H9 (cell line): ENCODE measurements around the gene NUP35. TPM values are rescaled to one million over a fixed set of nuclear protein-coding genes. Genes with fewer than 3 reads are reported as not detected.

Experiments used
- DNase-seq: peaks from one replicate; pipeline ENCODE4 v3.0.0-alpha.2; 2017
- H2AFZ ChIP-seq: one replicate; pipeline ENCODE4 v1.6.1; 2013; ENCODE audit warnings: mild to moderate bottlenecking, low read length, control low read depth, moderate library complexity
- H2AK5ac ChIP-seq: 2 replicates; pipeline ENCODE4 v1.6.1; 2013; ENCODE audit warnings: low read length, control low read depth, mixed read lengths; ENCODE audit not compliant: insufficient read length
- H2BK120ac ChIP-seq: one replicate; pipeline ENCODE4 v1.6.1; 2013; ENCODE audit warnings: low read depth, mild to moderate bottlenecking, low read length, control low read depth, inconsistent platforms; ENCODE audit not compliant: poor library complexity, severe bottlenecking
- H2BK12ac ChIP-seq: 2 replicates; pipeline ENCODE4 v1.6.1; 2013; ENCODE audit warnings: low read length, control low read depth, mixed read lengths, low read depth; ENCODE audit not compliant: insufficient read length
- H2BK15ac ChIP-seq: 2 replicates; pipeline ENCODE4 v1.6.1; 2013; ENCODE audit warnings: low read depth, low read length, control low read depth
- H2BK20ac ChIP-seq: one replicate; pipeline ENCODE4 v1.6.1; 2013; ENCODE audit warnings: low read depth, mild to moderate bottlenecking, low read length, control low read depth, inconsistent platforms; ENCODE audit not compliant: poor library complexity, severe bottlenecking
- H2BK5ac ChIP-seq: 2 replicates; pipeline ENCODE4 v1.6.1; 2013; ENCODE audit warnings: low read length, control low read depth, mixed read lengths; ENCODE audit not compliant: insufficient read length
- H3K14ac ChIP-seq: 2 replicates; pipeline ENCODE4 v1.6.1; 2013; ENCODE audit warnings: low read length, control low read depth; ENCODE audit not compliant: insufficient read depth
- H3K18ac ChIP-seq: 2 replicates; pipeline ENCODE4 v1.6.1; 2013; ENCODE audit warnings: low read depth, mild to moderate bottlenecking, mixed read lengths, low read length, control low read depth; ENCODE audit not compliant: insufficient read length
- H3K23ac ChIP-seq: 2 replicates; pipeline ENCODE4 v1.6.1; 2013; ENCODE audit warnings: low read length, control low read depth, mixed read lengths, low read depth; ENCODE audit not compliant: insufficient read length
- H3K23me2 ChIP-seq: 2 replicates; pipeline ENCODE4 v1.6.1; 2013; ENCODE audit warnings: low read depth, mild to moderate bottlenecking, mixed read lengths, low read length, control low read depth; ENCODE audit not compliant: insufficient read length, poor library complexity, severe bottlenecking
- H3K27ac ChIP-seq: 2 replicates; pipeline ENCODE4 v1.5.1; 2013; ENCODE audit warnings: low read length, control low read depth, mixed read lengths, low read depth; ENCODE audit not compliant: insufficient read length
- H3K27me3 ChIP-seq: 2 replicates; pipeline ENCODE4 v1.6.1; 2013; ENCODE audit warnings: low read length, control low read depth, inconsistent platforms; ENCODE audit not compliant: insufficient read depth
- H3K4ac ChIP-seq: 2 replicates; pipeline ENCODE4 v1.6.1; 2013; ENCODE audit warnings: low read depth, mild to moderate bottlenecking, control low read depth, inconsistent platforms, low read length, moderate library complexity
- H3K4me1 ChIP-seq: 2 replicates; pipeline ENCODE4 v1.6.1; 2013; ENCODE audit warnings: low read length, control low read depth, inconsistent platforms; ENCODE audit not compliant: insufficient read depth
- H3K4me2 ChIP-seq: 2 replicates; pipeline ENCODE4 v1.6.1; 2013; ENCODE audit warnings: low read length, control low read depth, mixed read lengths; ENCODE audit not compliant: insufficient read length, insufficient read depth
- H3K56ac ChIP-seq: 2 replicates; pipeline ENCODE4 v1.6.1; 2013; ENCODE audit warnings: low read depth, mild to moderate bottlenecking, mixed read lengths, low read length, control low read depth; ENCODE audit not compliant: insufficient read length
- H3K79me1 ChIP-seq: 2 replicates; pipeline ENCODE4 v1.6.1; 2013; ENCODE audit warnings: low read depth, mild to moderate bottlenecking, moderate library complexity, low read length, control low read depth, inconsistent platforms; ENCODE audit not compliant: insufficient read depth, poor library complexity, severe bottlenecking
- H3K79me2 ChIP-seq: 2 replicates; pipeline ENCODE4 v1.6.1; 2013; ENCODE audit warnings: low read length, control low read depth, inconsistent platforms; ENCODE audit not compliant: insufficient read depth
- H3K9ac ChIP-seq: 2 replicates; pipeline ENCODE4 v1.6.1; 2013; ENCODE audit warnings: low read length, control low read depth, mixed read lengths; ENCODE audit not compliant: insufficient read length; ENCODE audit errors: extremely low read depth
- H3K9me3 ChIP-seq: one replicate; pipeline ENCODE4 v1.6.1; 2013; ENCODE audit warnings: low read depth, low read length, inconsistent platforms; ENCODE audit not compliant: control insufficient read depth
- H3T11ph ChIP-seq: one replicate; pipeline ENCODE4 v1.6.1; 2013; ENCODE audit warnings: mild to moderate bottlenecking, low read length, control low read depth, inconsistent platforms
- H4K20me1 ChIP-seq: one replicate; pipeline ENCODE4 v1.6.1; 2013; ENCODE audit not compliant: control insufficient read depth, insufficient read length, insufficient read depth
- H4K5ac ChIP-seq: 2 replicates; pipeline ENCODE4 v1.6.1; 2013; ENCODE audit warnings: low read depth, mild to moderate bottlenecking, mixed read lengths, low read length, control low read depth; ENCODE audit not compliant: insufficient read length
- H4K8ac ChIP-seq: replicated peaks from 2 replicates; pipeline ENCODE4 v1.6.1; 2013; ENCODE audit warnings: low read length, control low read depth, mixed read lengths, low read depth; ENCODE audit not compliant: insufficient read length
- H4K91ac ChIP-seq: 2 replicates; pipeline ENCODE4 v1.6.1; 2013; ENCODE audit warnings: low read depth, mild to moderate bottlenecking, moderate library complexity, mixed read lengths, low read length, control low read depth; ENCODE audit not compliant: insufficient read length
- H3K27ac Mint-ChIP-seq, 3 experiments: 2 replicates in 2 of 3; 3 replicates in 1 of 3; pipeline ENCODE4 v1.8.0; 2020 to 2021; ENCODE audit warnings: mixed read lengths in 3 of 3, mild to moderate bottlenecking in 1 of 3, moderate library complexity in 1 of 3
- H3K27me3 Mint-ChIP-seq: 2 replicates; pipeline ENCODE4 v1.8.0; 2021; ENCODE audit warnings: low read depth, mild to moderate bottlenecking, moderate library complexity, mixed read lengths
- H3K36me3 Mint-ChIP-seq, 3 experiments: 2 replicates in 2 of 3; 3 replicates in 1 of 3; pipeline ENCODE4 v1.8.0; 2020 to 2021; ENCODE audit warnings: low read depth in 3 of 3, mixed read lengths in 3 of 3; ENCODE audit not compliant: insufficient read depth in 1 of 3
- H3K4me1 Mint-ChIP-seq, 2 experiments: 2 replicates each; pipeline ENCODE4 v1.8.0; 2020; ENCODE audit warnings: mixed read lengths in 2 of 2
- H3K4me3 Mint-ChIP-seq, 2 experiments: 2 replicates in 1 of 2; 3 replicates in 1 of 2; pipeline ENCODE4 v1.8.0; 2020 to 2021; ENCODE audit warnings: mild to moderate bottlenecking in 2 of 2, mixed read lengths in 2 of 2, moderate library complexity in 1 of 2
- H3K9me3 Mint-ChIP-seq, 2 experiments: 2 replicates in 1 of 2; 3 replicates in 1 of 2; pipeline ENCODE4 v1.8.0; 2020; ENCODE audit warnings: mild to moderate bottlenecking in 2 of 2, mixed read lengths in 2 of 2, moderate library complexity in 1 of 2
- whole genome bisulfite sequencing: extraction: QIAGEN DNeasy Blood & Tissue Kit; methylation state at CpG from one replicate; pipeline ENCODE4 v1.1.7; 2013; ENCODE audit warnings: missing lambda C conversion rate, low lambda C conversion rate, mixed read lengths; ENCODE audit not compliant: insufficient read length; ENCODE audit errors: extremely low coverage; 5-methylcytosine and 5-hydroxymethylcytosine counted together
- total RNA-seq: library from RNA; stranded (reverse); gene quantifications from 2 replicates; pipeline ENCODE4 v1.2.1, GENCODE V29; 2021
- TF ChIP-seq, protein P1 (sequence below): fragments of 200-600 bp; sonication (generic); conservative IDR thresholded peaks from 3 replicates; pipeline ENCODE4 v1.8.0; 2021; ENCODE audit warnings: antibody characterized with exemption, mild to moderate bottlenecking

NUP35 gene
- total RNA-seq, 1 experiment from 2014 or later = 53.6 TPM

- H4K5ac ChIP-seq = no peak overlapping the region
- no peaks in the 10 kb centered on the region for H4K20me1 ChIP-seq
- H3K9me3 ChIP-seq = no peaks in the 10 kb centered on the region
- H2BK120ac ChIP-seq = no peak overlapping the region
- no peak overlapping the region for H3K14ac ChIP-seq
- H2BK20ac ChIP-seq = no peak overlapping the region
- TF ChIP-seq, protein P1, sequence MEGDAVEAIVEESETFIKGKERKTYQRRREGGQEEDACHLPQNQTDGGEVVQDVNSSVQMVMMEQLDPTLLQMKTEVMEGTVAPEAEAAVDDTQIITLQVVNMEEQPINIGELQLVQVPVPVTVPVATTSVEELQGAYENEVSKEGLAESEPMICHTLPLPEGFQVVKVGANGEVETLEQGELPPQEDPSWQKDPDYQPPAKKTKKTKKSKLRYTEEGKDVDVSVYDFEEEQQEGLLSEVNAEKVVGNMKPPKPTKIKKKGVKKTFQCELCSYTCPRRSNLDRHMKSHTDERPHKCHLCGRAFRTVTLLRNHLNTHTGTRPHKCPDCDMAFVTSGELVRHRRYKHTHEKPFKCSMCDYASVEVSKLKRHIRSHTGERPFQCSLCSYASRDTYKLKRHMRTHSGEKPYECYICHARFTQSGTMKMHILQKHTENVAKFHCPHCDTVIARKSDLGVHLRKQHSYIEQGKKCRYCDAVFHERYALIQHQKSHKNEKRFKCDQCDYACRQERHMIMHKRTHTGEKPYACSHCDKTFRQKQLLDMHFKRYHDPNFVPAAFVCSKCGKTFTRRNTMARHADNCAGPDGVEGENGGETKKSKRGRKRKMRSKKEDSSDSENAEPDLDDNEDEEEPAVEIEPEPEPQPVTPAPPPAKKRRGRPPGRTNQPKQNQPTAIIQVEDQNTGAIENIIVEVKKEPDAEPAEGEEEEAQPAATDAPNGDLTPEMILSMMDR = no peak
- no CpG with 5 or more reads among the region's 3 CpGs for WGBS
- Mint-ChIP-seq H3K27me3 (no peaks in the 10 kb centered on the region; the same call in 1 of the 2 replicates), H3K9me3 (no peaks in the 10 kb centered on the region; a peak in 1 of 5 replicates), H3K36me3 (no peaks in the 10 kb centered on the region), H3K4me1 (peaks cover 4 to 5% of the 10 kb centered on the region in 2 experiments), H3K4me3 (no peak overlapping the region), H3K27ac (peak overlapping the region in 1 of 3 experiments; percentile 23; a peak in 1 of 7 replicates)
- no peak overlapping the region for H3K56ac ChIP-seq
- no peak for DNase-seq
- H4K91ac ChIP-seq = no peak overlapping the region
- no peaks in the 10 kb centered on the region for H3K79me1 ChIP-seq
- no peaks in the 10 kb centered on the region for H3K23me2 ChIP-seq
- H2BK15ac ChIP-seq = no peak overlapping the region
- H3K4me1 ChIP-seq = no peaks in the 10 kb centered on the region
- H3K4me2 ChIP-seq = no peak overlapping the region
- H2BK5ac ChIP-seq = no peak overlapping the region
- H3K27me3 ChIP-seq = no peaks in the 10 kb centered on the region
- H3K18ac ChIP-seq = no peak overlapping the region
- H3K4ac ChIP-seq = no peak overlapping the region
- H3K79me2 ChIP-seq = no peaks in the 10 kb centered on the region
- H3K23ac ChIP-seq = no peak overlapping the region
- H3T11ph ChIP-seq = no peak overlapping the region
- no peak overlapping the region for H2AFZ ChIP-seq
- H3K27ac ChIP-seq = no peak overlapping the region
- no peak overlapping the region for H3K9ac ChIP-seq
- H2AK5ac ChIP-seq = no peak overlapping the region
- H2BK12ac ChIP-seq = no peak overlapping the region
- no peak overlapping the region for H4K8ac ChIP-seq
These were observed 7.0 kb upstream of the NUP35 start for GRCh38 chr2:183117226-183117625.
